ENCODE measurements around the gene PRR12. TPM values are rescaled to one million over a fixed set of nuclear protein-coding genes. Genes with fewer than 3 reads are reported as not detected.

The PRR12 gene
- total and polyA plus RNA-seq, 9 donors: 2.8 to 44.1 (median 30.1) TPM

- Histone ChIP-seq H3K4me3 (no peak overlapping the region), H3K27me3 (no peaks in the 10 kb centered on the region), H3K9me3 (peaks cover 0 to 3% of the 10 kb centered on the region in 2 donors), H3K27ac (peak overlapping the region in 1 of 2 donors; percentile 51), H3K36me3 (no peaks in the 10 kb centered on the region), H3K4me1 (ENCODE audit: insufficient read depth) (peaks cover 3% of the 10 kb centered on the region)
- intact Hi-C loops (cut with DNase I): loop anchor here in 3 of 4 donors (5.0 to 10.0 kb wide), 3 partner anchors 43 to 1860 kb away; partner anchors contain the start of gene ADM5 (in 1 of the 3)
- 83 to 87% (median 84%) methylated on average over 35 of the region's 35 CpGs for WGBS, 3 donors
- no peak for TF ChIP-seq EP300 (IDR thresholded peaks at IDR 0.05)
- TF ChIP-seq CTCF (IDR thresholded peaks at IDR 0.05): no peak
- no peak for TF ChIP-seq POLR2A (IDR thresholded peaks at IDR 0.05)
- peak in 3 of 5 donors; percentile 44 to 49 (median 46) for DNase-seq
Measured at GRCh38 chr19:49594157-49594992, 3.4 kb downstream of the PRR12 start.

DNA sequence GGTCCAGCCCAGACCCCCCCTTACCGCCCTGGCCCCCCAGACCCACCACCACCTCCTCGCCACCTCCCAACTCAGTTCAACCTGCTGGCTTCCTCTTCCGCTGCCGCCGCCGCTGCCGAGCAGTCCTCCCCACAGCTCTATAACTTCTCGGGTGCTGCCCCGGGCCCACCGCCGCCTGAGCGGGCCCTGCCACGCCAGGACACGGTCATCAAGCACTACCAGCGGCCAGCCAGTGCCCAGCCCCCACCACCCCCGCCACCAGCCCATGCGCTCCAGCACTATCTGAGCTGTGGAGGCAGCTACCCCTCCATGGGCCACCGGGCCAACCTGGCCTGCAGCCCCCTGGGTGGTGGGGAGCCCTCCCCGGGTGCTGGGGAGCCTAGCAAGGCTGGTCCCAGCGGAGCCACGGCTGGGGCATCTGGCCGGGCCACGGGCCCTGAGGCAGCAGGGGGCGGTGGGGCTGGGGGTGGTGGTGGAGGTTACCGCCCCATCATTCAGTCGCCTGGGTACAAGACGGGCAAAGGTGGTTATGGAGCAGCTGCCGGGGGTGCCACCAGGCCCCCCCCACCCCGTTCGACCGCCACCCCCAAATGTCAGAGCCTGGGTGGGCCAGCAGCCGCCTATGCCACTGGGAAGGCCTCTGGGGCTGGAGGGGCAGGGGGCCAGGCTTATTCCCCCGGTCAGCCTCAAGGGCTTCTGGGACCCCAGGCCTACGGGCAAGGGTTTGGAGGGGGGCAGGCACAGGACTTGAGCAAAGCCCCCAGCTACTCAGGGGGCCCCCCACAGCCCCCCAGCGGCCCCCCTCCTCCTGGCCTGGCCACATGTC is 4.2 kb downstream of the PRR12 start:
- 84 to 91% (median 87%) methylated on average over 28 to 35 of the region's 35 CpGs for WGBS, 3 donors
- no peak overlapping the region for H3K4me3 ChIP-seq
- H3K27me3 ChIP-seq: no peaks in the 10 kb centered on the region
- H3K36me3 ChIP-seq: no peaks in the 10 kb centered on the region
- intact Hi-C loops (cut with DNase I): loop anchor here in 3 of 4 donors (5.0 to 10.0 kb wide), 3 partner anchors 42 to 1860 kb away; partner anchors contain the start of gene ADM5 (in 1 of the 3)
- no peak overlapping the region for H3K27ac ChIP-seq
- TF ChIP-seq CTCF (IDR thresholded peaks at IDR 0.05): no peak
- no peak for TF ChIP-seq POLR2A (IDR thresholded peaks at IDR 0.05)
- TF ChIP-seq EP300 (IDR thresholded peaks at IDR 0.05): no peak
- H3K4me1 ChIP-seq (ENCODE audit: insufficient read depth): peaks cover 3% of the 10 kb centered on the region
- peaks cover 0 to 3% of the 10 kb centered on the region in 2 donors for H3K9me3 ChIP-seq
- peak in 2 of 5 donors; percentile 43 to 44 for DNase-seq

DNA sequence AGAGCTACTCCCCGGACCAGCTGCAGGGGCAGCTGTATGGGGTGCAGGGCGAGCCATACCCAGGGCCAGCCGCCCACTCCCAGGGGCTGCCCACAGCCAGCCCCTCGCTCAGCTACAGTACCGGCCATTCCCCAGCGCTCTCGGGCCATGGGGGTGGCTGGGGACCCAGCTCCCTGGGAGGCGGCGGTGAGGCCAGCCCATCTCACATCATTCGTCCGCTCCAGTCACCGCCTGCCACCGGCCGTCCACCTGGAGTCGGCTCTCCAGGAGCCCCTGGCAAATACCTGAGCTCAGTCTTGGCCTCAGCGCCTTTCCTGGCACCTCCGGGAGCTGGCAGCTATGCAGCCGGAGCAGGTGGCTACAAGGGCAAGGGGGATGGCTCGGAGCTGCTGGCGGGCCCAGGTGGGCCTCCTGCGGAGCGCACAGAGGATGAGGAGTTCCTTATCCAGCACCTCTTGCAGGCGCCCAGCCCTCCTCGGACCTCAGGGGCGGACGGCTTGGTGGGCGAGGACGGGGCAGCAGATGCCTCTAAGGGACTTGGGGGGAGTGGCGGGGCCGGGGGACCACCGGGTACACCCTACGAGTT is 4.9 kb downstream of the PRR12 start:
- DNase-seq: peak in 1 of 5 donors; percentile 41
- Histone ChIP-seq H3K36me3 (no peaks in the 10 kb centered on the region), H3K9me3 (no peaks in the 10 kb centered on the region), H3K27me3 (no peaks in the 10 kb centered on the region), H3K4me3 (no peak overlapping the region), H3K4me1 (ENCODE audit: insufficient read depth) (peaks cover 3% of the 10 kb centered on the region), H3K27ac (no peak overlapping the region)
- WGBS, 3 donors: 87 to 93% (median 92%) methylated on average over 29 to 32 of the region's 32 CpGs
- no peak for TF ChIP-seq EP300 (IDR thresholded peaks at IDR 0.05)
- intact Hi-C loops (cut with DNase I): loop anchor here in 2 of 4 donors (10.0 kb wide), 2 partner anchors 89 to 1861 kb away; partner anchors contain the start of gene ADM5 (in 1 of the 2)

DNA sequence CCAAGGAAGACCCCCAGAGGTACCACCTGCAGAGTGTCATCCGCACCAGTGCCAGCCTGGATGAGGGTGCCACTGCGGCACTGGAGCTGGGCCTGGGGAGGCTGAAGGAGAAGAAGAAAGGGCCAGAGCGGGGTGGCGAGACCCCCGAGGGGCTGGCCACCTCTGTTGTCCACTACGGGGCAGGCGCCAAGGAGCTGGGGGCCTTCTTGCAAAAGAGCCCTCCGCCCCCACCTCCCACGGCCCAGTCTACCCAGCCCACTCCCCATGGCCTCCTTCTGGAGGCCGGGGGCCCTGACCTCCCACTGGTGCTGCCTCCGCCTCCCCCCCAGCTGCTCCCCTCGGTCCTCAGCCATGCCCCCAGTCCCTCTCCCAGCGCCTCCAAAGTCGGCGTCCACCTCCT is 5.4 kb downstream of the PRR12 start:
- Histone ChIP-seq H3K27ac (no peak overlapping the region), H3K4me1 (ENCODE audit: insufficient read depth) (peaks cover 3% of the 10 kb centered on the region), H3K9me3 (no peaks in the 10 kb centered on the region), H3K27me3 (no peaks in the 10 kb centered on the region), H3K36me3 (no peaks in the 10 kb centered on the region), H3K4me3 (no peak overlapping the region)
- 84 to 90% (median 88%) methylated on average over 9 to 15 of the region's 15 CpGs for WGBS, 3 donors
- DNase-seq: peak in 1 of 5 donors; percentile 43
- intact Hi-C loops (cut with DNase I): loop anchor here in 2 of 4 donors (10.0 kb wide), 2 partner anchors 88 to 1862 kb away; partner anchors contain the start of gene ADM5 (in 1 of the 2)
- TF ChIP-seq EP300 (IDR thresholded peaks at IDR 0.05): no peak
